KMS-11 (cell line): ENCODE data around the gene LEP.
"Not testable (repeated sequence)": the region's sequence is repeated elsewhere in the genome, so short reads cannot be mapped to it uniquely, and the experiment has no call there.

Experiments used
- H2AFZ ChIP-seq: fragments of 200-600 bp; sonication (generic); 2 replicates; pipeline ENCODE4 v1.6.1; 2016; ENCODE audit warnings: antibody characterized with exemption, mixed run types, low read depth
- H3K27ac ChIP-seq: fragments of 200-600 bp; sonication (generic); 2 replicates; pipeline ENCODE4 v1.6.1; 2016; ENCODE audit warnings: mild to moderate bottlenecking, mixed run types
- H3K27me3 ChIP-seq: fragments of 200-600 bp; sonication (generic); 2 replicates; pipeline ENCODE4 v1.6.1; 2017; ENCODE audit warnings: mild to moderate bottlenecking, low read depth, mixed run types, moderate library complexity; ENCODE audit not compliant: insufficient read depth
- H3K36me3 ChIP-seq: fragments of 200-600 bp; sonication (generic); 2 replicates; pipeline ENCODE4 v1.6.1; 2017; ENCODE audit warnings: mild to moderate bottlenecking, mixed run types; ENCODE audit not compliant: insufficient read depth
- H3K4me1 ChIP-seq: fragments of 200-600 bp; sonication (generic); 2 replicates; pipeline ENCODE4 v1.6.1; 2016; ENCODE audit warnings: mild to moderate bottlenecking, low read depth, mixed run types; ENCODE audit not compliant: poor library complexity, severe bottlenecking
- H3K4me2 ChIP-seq: fragments of 200-600 bp; sonication (generic); 2 replicates; pipeline ENCODE4 v1.7.0; 2016; ENCODE audit warnings: mild to moderate bottlenecking, mixed run types
- H3K4me3 ChIP-seq: fragments of 200-600 bp; sonication (generic); IDR thresholded peaks from 2 replicates; pipeline ENCODE4 v1.6.1; 2017; ENCODE audit warnings: low read depth, low read length, mixed read lengths; ENCODE audit not compliant: insufficient read depth
- H3K79me2 ChIP-seq: fragments of 200-600 bp; sonication (generic); 2 replicates; pipeline ENCODE4 v1.6.1; 2016; ENCODE audit warnings: low read depth, mixed run types; ENCODE audit not compliant: insufficient read depth
- H3K9ac ChIP-seq: fragments of 200-600 bp; sonication (generic); 2 replicates; pipeline ENCODE4 v1.6.1; 2016; ENCODE audit warnings: mild to moderate bottlenecking, mixed run types
- H4K20me1 ChIP-seq: fragments of 200-600 bp; sonication (generic); 2 replicates; pipeline ENCODE4 v1.6.1; 2016; ENCODE audit warnings: mild to moderate bottlenecking, mixed run types; ENCODE audit not compliant: insufficient read depth
- CTCF ChIP-seq: fragments of 200-600 bp; sonication (generic); conservative IDR thresholded peaks from 2 replicates; pipeline ENCODE4 v1.6.1; 2017; ENCODE audit warnings: low read depth, mild to moderate bottlenecking, antibody characterized with exemption, low read length, moderate library complexity, mixed read lengths

The LEP gene

GRCh38 chr7:128275681-128276080 lies 34.6 kb downstream of the LEP start:
- Histone ChIP-seq H3K4me2 (no peak overlapping the region), H4K20me1 (no peaks in the 10 kb centered on the region), H3K9ac (no peak overlapping the region), H3K4me1 (no peaks in the 10 kb centered on the region), H3K4me3 (no peak overlapping the region), H3K27ac (no peak overlapping the region), H3K36me3 (no peaks in the 10 kb centered on the region), H3K27me3 (no peaks in the 10 kb centered on the region), H2AFZ (no peak overlapping the region), H3K79me2 (no peaks in the 10 kb centered on the region)
- no peak for TF ChIP-seq CTCF

- Histone ChIP-seq H3K4me2 (no peak overlapping the region), H3K79me2 (no peaks in the 10 kb centered on the region), H2AFZ (no peak overlapping the region), H3K4me1 (no peaks in the 10 kb centered on the region), H3K4me3 (no peak overlapping the region), H4K20me1 (no peaks in the 10 kb centered on the region), H3K27ac (no peak overlapping the region), H3K9ac (no peak overlapping the region), H3K27me3 (no peaks in the 10 kb centered on the region), H3K36me3 (no peaks in the 10 kb centered on the region)
- TF ChIP-seq CTCF: no peak
These were observed 37.3 kb downstream of the LEP start for GRCh38 chr7:128278366-128278765.

GRCh38 chr7:128279124-128279713 lies 38.1 kb downstream of the LEP start:
- Histone ChIP-seq H3K27me3 (no peaks in the 10 kb centered on the region), H3K4me1 (no peaks in the 10 kb centered on the region), H2AFZ (no peak overlapping the region), H3K9ac (no peak overlapping the region), H3K27ac (no peak overlapping the region), H3K4me3 (no peak overlapping the region), H3K79me2 (no peaks in the 10 kb centered on the region), H3K36me3 (no peaks in the 10 kb centered on the region), H3K4me2 (no peak overlapping the region), H4K20me1 (no peaks in the 10 kb centered on the region)
- no peak for TF ChIP-seq CTCF

GRCh38 chr7:128280451-128280850 lies 39.4 kb downstream of the LEP start:
- not testable (repeated sequence) for H3K79me2 ChIP-seq, H3K27me3 ChIP-seq, H3K36me3 ChIP-seq, H4K20me1 ChIP-seq, H2AFZ ChIP-seq, H3K4me1 ChIP-seq, H3K4me3 ChIP-seq, H3K27ac ChIP-seq, H3K9ac ChIP-seq, H3K4me2 ChIP-seq

GRCh38 chr7:128281605-128282380 lies 40.7 kb downstream of the LEP start:
- no peak overlapping the region for H2AFZ ChIP-seq

More at GRCh38 chr7:128281605-128282380, 40.7 kb downstream of the LEP start:
- no peak for TF ChIP-seq CTCF
- H3K4me2 ChIP-seq: no peak overlapping the region
- no peak overlapping the region for H3K9ac ChIP-seq
- H4K20me1 ChIP-seq: no peaks in the 10 kb centered on the region
- H3K27ac ChIP-seq: no peak overlapping the region
- H3K4me3 ChIP-seq: no peak overlapping the region
- no peaks in the 10 kb centered on the region for H3K36me3 ChIP-seq
- H3K79me2 ChIP-seq: no peaks in the 10 kb centered on the region
- no peaks in the 10 kb centered on the region for H3K27me3 ChIP-seq
- H3K4me1 ChIP-seq: no peaks in the 10 kb centered on the region
